Thoracic aorta (tissue), 2 donors: ENCODE measurements around the gene NOS1AP. TPM values are rescaled to one million over a fixed set of nuclear protein-coding genes. Genes with fewer than 3 reads are reported as not detected.

Experiments used
- ATAC-seq: fragments of 150-250 bp; one replicate; pipeline ENCODE4 v1.8.0; 2017; ENCODE audit warnings: low read depth; ENCODE audit not compliant: insufficient number of reproducible peaks, low FRiP score
- DNase-seq: peaks from one replicate; pipeline ENCODE4 v3.0.0-alpha.2; 2020; ENCODE audit warnings: low spot score
- H3K27ac ChIP-seq, 2 donors: fragments of 200-600 bp; sonication (generic); 1 replicate in 1 of 2; 2 replicates in 1 of 2; pipeline ENCODE4 v1.5.1; 2016; ENCODE audit warnings: mild to moderate bottlenecking in 2 of 2, moderate library complexity in 2 of 2
- H3K27me3 ChIP-seq: fragments of 200-600 bp; sonication (generic); replicated peaks from 2 replicates; pipeline ENCODE4 v1.6.0; 2016; ENCODE audit warnings: mild to moderate bottlenecking; ENCODE audit not compliant: insufficient read depth
- H3K36me3 ChIP-seq: fragments of 200-600 bp; sonication (generic); one replicate; pipeline ENCODE4 v1.5.1; 2016
- H3K4me1 ChIP-seq, 2 donors: fragments of 200-600 bp; sonication (generic); 1 replicate in 1 of 2; 2 replicates in 1 of 2; pipeline versions ENCODE4 v1.5.1 to v1.6.0; 2016; ENCODE audit warnings: low read depth in 2 of 2, mild to moderate bottlenecking in 1 of 2; ENCODE audit not compliant: control insufficient read depth in 1 of 2
- H3K4me3 ChIP-seq: fragments of 200-600 bp; sonication (generic); 2 replicates; pipeline ENCODE4 v1.5.1; 2016; ENCODE audit warnings: mild to moderate bottlenecking
- H3K9me3 ChIP-seq: fragments of 200-600 bp; sonication (generic); 2 replicates; pipeline ENCODE4 v1.5.1; 2016
- CTCF ChIP-seq: fragments of 200-600 bp; sonication (generic); IDR thresholded peaks from one replicate; pipeline ENCODE4 v1.5.1; 2019; ENCODE audit warnings: antibody characterized with exemption
- total RNA-seq, 2 donors: library from RNA; depleted of rRNA; stranded (reverse); fragments of >200 nt; gene quantifications; one replicate each; pipeline versions ENCODE4 v1.1.0 to v1.2.3, GENCODE V29; 2016

NOS1AP gene
- total RNA-seq, 2 donors from 2014 or later, result 6.3 to 12.2 TPM

GRCh38 chr1:162319493-162320175 is 250.1 kb downstream of the NOS1AP start:
- DNase-seq, result no peak
- Histone ChIP-seq H3K4me3 (no peak overlapping the region), H3K9me3 (no peaks in the 10 kb centered on the region), H3K27ac (no peak overlapping the region), H3K27me3 (no peaks in the 10 kb centered on the region), H3K36me3 (no peaks in the 10 kb centered on the region), H3K4me1 (no peaks in the 10 kb centered on the region)
- TF ChIP-seq CTCF, result no peak
- no peak for ATAC-seq

- no peaks in the 10 kb centered on the region for H3K27me3 ChIP-seq
- ATAC-seq, result no peak
- no peak for TF ChIP-seq CTCF
- no peak overlapping the region for H3K4me3 ChIP-seq
- DNase-seq, result no peak
- no peaks in the 10 kb centered on the region for H3K4me1 ChIP-seq
- no peak overlapping the region for H3K27ac ChIP-seq
- H3K36me3 ChIP-seq, result no peaks in the 10 kb centered on the region
- no peaks in the 10 kb centered on the region for H3K9me3 ChIP-seq
These were observed 252.4 kb downstream of the NOS1AP start for GRCh38 chr1:162321809-162322422.

- DNase-seq (no peak), ATAC-seq (no peak)
- no peaks in the 10 kb centered on the region for H3K36me3 ChIP-seq
- H3K27ac ChIP-seq, result no peak overlapping the region
- no peak overlapping the region for H3K4me3 ChIP-seq
- H3K9me3 ChIP-seq, result no peaks in the 10 kb centered on the region
- TF ChIP-seq CTCF, result no peak
- no peaks in the 10 kb centered on the region for H3K4me1 ChIP-seq
- H3K27me3 ChIP-seq, result no peaks in the 10 kb centered on the region
These were observed 253.5 kb downstream of the NOS1AP start for GRCh38 chr1:162323023-162323422.

DNA sequence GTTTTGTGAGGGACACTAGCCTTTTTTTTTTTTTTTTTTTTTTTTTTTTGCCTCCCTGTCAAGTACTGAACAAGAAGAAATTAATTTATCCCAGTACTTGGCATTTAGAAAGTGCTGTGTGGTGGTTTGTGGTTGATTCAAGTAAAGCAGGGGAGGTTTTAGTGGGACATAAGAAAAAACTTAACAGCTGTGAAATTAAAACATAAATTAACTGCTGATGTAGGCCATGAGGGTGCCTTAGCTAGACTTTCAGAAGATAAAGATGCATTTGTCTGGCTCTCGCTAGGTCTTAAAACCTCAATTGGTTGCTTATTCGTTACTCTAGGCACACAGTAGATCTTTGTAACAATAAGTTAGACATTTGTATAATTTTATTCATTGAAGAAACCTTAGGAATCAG is 254.9 kb downstream of the NOS1AP start:
- Histone ChIP-seq H3K4me1 (no peaks in the 10 kb centered on the region), H3K27ac (no peak overlapping the region), H3K9me3 (no peaks in the 10 kb centered on the region), H3K36me3 (no peaks in the 10 kb centered on the region), H3K4me3 (no peak overlapping the region), H3K27me3 (no peaks in the 10 kb centered on the region)
- ATAC-seq (no peak), DNase-seq (no peak)
- TF ChIP-seq CTCF, result no peak

- Histone ChIP-seq H3K27me3 (no peaks in the 10 kb centered on the region), H3K9me3 (no peaks in the 10 kb centered on the region), H3K4me1 (no peaks in the 10 kb centered on the region), H3K4me3 (no peak overlapping the region), H3K36me3 (no peaks in the 10 kb centered on the region), H3K27ac (no peak overlapping the region)
- no peak for DNase-seq
- ATAC-seq, result no peak
- TF ChIP-seq CTCF, result no peak
These were observed 257.1 kb downstream of the NOS1AP start for GRCh38 chr1:162326559-162326958.
